IMR-90 (cell line): ENCODE data around the gene AJUBA. TPM values are rescaled to one million over a fixed set of nuclear protein-coding genes. Genes with fewer than 3 reads are reported as not detected.

Experiments
- ATAC-seq: fragments of 200-7000 bp; cut with Tn5 transposase; 2 replicates; pipeline ENCODE4 v1.9.1; 2020; ENCODE audit warnings: low read depth, mild to moderate bottlenecking, moderate library complexity
- BruUV-seq: library from RNA; stranded (reverse); fragments of 400-500 nt; replicated peaks from 2 replicates; lab custom pipeline; 2021; lab: Mats Ljungman, UMichigan
- CTCF ChIA-PET: fragments of 300-600 bp; formaldehyde crosslinking; extraction: SDS; loops from one replicate; lab custom pipeline; 2021; ENCODE audit warnings: antibody characterized with exemption; lab: Yijun Ruan, JAX
- POLR2A ChIA-PET: fragments of 300-600 bp; sonication (Branson Sonifier 250); formaldehyde crosslinking; loops from one replicate; lab custom pipeline; 2022; ENCODE audit warnings: antibody characterized with exemption; ENCODE audit not compliant: unreplicated experiment; lab: Charles Lee
- DNase-seq: peaks from one replicate; pipeline ENCODE4 v3.0.0; 2013
- H2AFZ ChIP-seq: replicated peaks from 2 replicates; pipeline ENCODE3; 2013; ENCODE audit warnings: low read length, mild to moderate bottlenecking; ENCODE audit not compliant: poor library complexity
- H2AK5ac ChIP-seq: 2 replicates; pipeline ENCODE4 v1.6.1; 2013; ENCODE audit warnings: low read depth, low read length, inconsistent platforms
- H2AK9ac ChIP-seq: replicated peaks from 2 replicates; pipeline ENCODE3; 2013; ENCODE audit warnings: mild to moderate bottlenecking, low read depth, low read length, moderate library complexity; ENCODE audit not compliant: poor library complexity
- H2BK120ac ChIP-seq: 2 replicates; pipeline ENCODE4 v1.6.1; 2013; ENCODE audit warnings: low read depth, low read length, inconsistent platforms
- H2BK15ac ChIP-seq: 3 replicates; pipeline ENCODE4 v1.6.1; 2013; ENCODE audit warnings: low read depth, low read length, inconsistent platforms
- H2BK20ac ChIP-seq: 2 replicates; pipeline ENCODE4 v1.6.1; 2013; ENCODE audit warnings: low read depth, mild to moderate bottlenecking, inconsistent platforms, low read length, moderate library complexity
- H2BK5ac ChIP-seq: 2 replicates; pipeline ENCODE4 v1.6.1; 2013; ENCODE audit warnings: mild to moderate bottlenecking, low read depth, low read length, inconsistent platforms; ENCODE audit not compliant: poor library complexity, severe bottlenecking
- H3K14ac ChIP-seq: replicated peaks from 2 replicates; pipeline ENCODE4 v1.6.1; 2013; ENCODE audit warnings: low read depth, low read length, inconsistent platforms
- H3K18ac ChIP-seq: 2 replicates; pipeline ENCODE4 v1.6.1; 2013; ENCODE audit warnings: low read depth, low read length, control low read depth
- H3K23ac ChIP-seq: 2 replicates; pipeline ENCODE4 v1.6.1; 2013; ENCODE audit warnings: low read depth, low read length, inconsistent platforms
- H3K27ac ChIP-seq: 2 replicates; pipeline ENCODE4 v1.5.1; 2013; ENCODE audit warnings: mild to moderate bottlenecking, control low read depth, low read length; ENCODE audit not compliant: insufficient read depth
- H3K27me3 ChIP-seq: 2 replicates; pipeline ENCODE4 v1.6.1; 2013; ENCODE audit warnings: low read length; ENCODE audit not compliant: control insufficient read depth, insufficient read depth
- H3K36me3 ChIP-seq: 2 replicates; pipeline ENCODE4 v1.6.1; 2013; ENCODE audit warnings: low read length, mixed read lengths; ENCODE audit not compliant: control insufficient read depth, insufficient read depth
- H3K4ac ChIP-seq: 2 replicates; pipeline ENCODE4 v1.6.1; 2013; ENCODE audit warnings: low read depth, low read length, inconsistent platforms
- H3K4me1 ChIP-seq: 2 replicates; pipeline ENCODE4 v1.6.1; 2013; ENCODE audit warnings: low read length, mixed read lengths; ENCODE audit not compliant: control insufficient read depth, insufficient read depth
- H3K4me2 ChIP-seq: 2 replicates; pipeline ENCODE4 v1.6.1; 2013; ENCODE audit warnings: low read depth, mild to moderate bottlenecking, control low read depth, low read length, moderate library complexity
- H3K4me3 ChIP-seq: 2 replicates; pipeline ENCODE4 v1.5.1; 2013; ENCODE audit warnings: low read depth, mild to moderate bottlenecking, control low read depth, low read length, moderate library complexity; ENCODE audit not compliant: insufficient read depth
- H3K56ac ChIP-seq: 2 replicates; pipeline ENCODE4 v1.6.1; 2013; ENCODE audit warnings: low read length, inconsistent platforms; ENCODE audit not compliant: insufficient read depth; ENCODE audit errors: extremely low read depth
- H3K79me1 ChIP-seq, 2 experiments: 2 replicates each; pipeline ENCODE4 v1.6.1; 2013; ENCODE audit warnings: low read length in 2 of 2, inconsistent platforms in 1 of 2, low read depth in 1 of 2
- H3K9ac ChIP-seq: 2 replicates; pipeline ENCODE4 v1.6.1; 2013; ENCODE audit warnings: low read depth, low read length, control low read depth
- H3K9me1 ChIP-seq: 2 replicates; pipeline ENCODE4 v1.6.1; 2013; ENCODE audit warnings: low read length, inconsistent platforms; ENCODE audit not compliant: insufficient read depth
- H3K9me3 ChIP-seq: 2 replicates; pipeline ENCODE4 v1.6.1; 2013; ENCODE audit warnings: low read length; ENCODE audit not compliant: control insufficient read depth, insufficient read depth
- H4K20me1 ChIP-seq: 2 replicates; pipeline ENCODE4 v1.6.1; 2013; ENCODE audit warnings: low read length, inconsistent platforms; ENCODE audit not compliant: insufficient read depth
- H4K5ac ChIP-seq: 2 replicates; pipeline ENCODE4 v1.6.1; 2013; ENCODE audit warnings: mild to moderate bottlenecking, low read depth, low read length, control low read depth
- H4K8ac ChIP-seq, 2 experiments: 2 replicates each; pipeline ENCODE4 v1.6.1; 2013; ENCODE audit warnings: low read depth in 2 of 2, low read length in 2 of 2, control low read depth in 1 of 2, inconsistent platforms in 1 of 2
- H4K91ac ChIP-seq: 2 replicates; pipeline ENCODE4 v1.6.1; 2013; ENCODE audit warnings: low read depth, low read length, inconsistent platforms; ENCODE audit not compliant: insufficient read depth
- BHLHE40 ChIP-seq: fragments of 150-350 bp; IDR thresholded peaks from 2 replicates; pipeline ENCODE4 v1.6.1; 2016; ENCODE audit warnings: mild to moderate bottlenecking, low read depth, low read length
- CEBPB ChIP-seq: IDR thresholded peaks from 2 replicates; pipeline ENCODE4 v1.6.1; 2012; ENCODE audit warnings: low read depth, low read length, improper control_type of control experiment
- MXI1 ChIP-seq: IDR thresholded peaks from 2 replicates; pipeline ENCODE4 v1.6.1; 2012; ENCODE audit warnings: low read depth, mild to moderate bottlenecking, low read length, moderate library complexity, borderline replicate concordance
- RAD21 ChIP-seq: IDR thresholded peaks from 2 replicates; pipeline ENCODE4 v1.6.1; 2012; ENCODE audit warnings: low read length, improper control_type of control experiment
- WGBS, 2 experiments: methylation state at CpG; one replicate each; pipeline versions ENCODE4 v1.1.5 to v1.1.7; 2013; ENCODE audit warnings: missing lambda C conversion rate in 2 of 2; ENCODE audit not compliant: insufficient read length in 1 of 2; ENCODE audit errors: extremely low coverage in 2 of 2; 5-methylcytosine and 5-hydroxymethylcytosine counted together
- dilution Hi-C: fragments of 300-500 bp; cut with HindIII; formaldehyde crosslinking; loops from one replicate; pipeline ENCODE4 v1.14.3; 2018; ENCODE audit warnings: low sequenced_read_pairs; ENCODE audit not compliant: unreplicated experiment
- in situ Hi-C: fragments of 300-500 bp; cut with MboI; formaldehyde crosslinking; loops from 3 replicates; pipeline ENCODE4 v1.14.3; 2019; ENCODE audit warnings: low sequenced_read_pairs, inconsistent platforms, mixed read lengths
- intact Hi-C: fragments of 100-400 bp; cut with micrococcal nuclease; formaldehyde crosslinking; loops from 2 replicates; pipeline ENCODE4 v1.10.0; 2022
- polyA plus RNA-seq, 3 experiments: library from polyadenylated mRNA; depleted of rRNA; stranded (reverse); fragments of >200 nt; gene quantifications; 2 replicates each; pipeline ENCODE4 v1.2.3, GENCODE V29; 2012; ENCODE audit warnings: low replicate concordance in 1 of 3
- total RNA-seq: library from RNA; depleted of rRNA; stranded (reverse); fragments of >200 nt; gene quantifications from 2 replicates; pipeline ENCODE4 v1.2.3, GENCODE V29; 2012
- TF ChIP-seq, protein P1 (sequence below): fragments of 150-350 bp; IDR thresholded peaks from 2 replicates; pipeline ENCODE4 v1.6.1; 2016; ENCODE audit warnings: low read depth, mild to moderate bottlenecking, low read length, moderate library complexity, borderline replicate concordance

AJUBA gene
- total and polyA plus RNA-seq, 2 of the 4 experiments (the other 2 are of a cell fraction), result 46.4 to 67.6 TPM

DNA sequence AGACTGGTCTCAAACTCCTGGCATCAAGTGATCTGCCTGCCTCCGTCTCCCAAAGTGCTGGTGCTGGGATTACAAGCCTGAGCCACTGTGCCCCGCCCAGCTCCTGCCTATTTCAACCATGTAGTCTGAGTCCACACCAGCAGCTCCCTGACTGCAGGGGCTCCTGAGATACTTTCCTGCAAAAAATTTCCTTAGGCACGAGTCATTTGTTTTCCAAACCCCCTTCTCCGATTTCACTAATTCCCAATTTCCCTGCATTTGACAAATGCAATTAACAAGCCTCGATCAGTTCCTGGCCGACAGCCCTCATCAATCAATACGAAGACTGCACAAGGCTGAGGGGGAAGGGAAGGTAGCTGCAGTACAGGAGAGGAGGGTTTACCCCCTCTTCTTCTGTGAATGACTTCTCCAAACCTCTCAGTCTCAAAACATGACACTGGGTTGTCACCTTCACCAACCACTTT, 42.3 kb upstream of the AJUBA start:
- Histone ChIP-seq H4K8ac (no peak overlapping the region), H3K4me3 (no peak overlapping the region), H2AK9ac (no peak overlapping the region), H4K5ac (no peak overlapping the region), H3K23ac (no peak overlapping the region), H3K27ac (no peak overlapping the region), H3K9ac (no peak overlapping the region), H2BK20ac (no peak overlapping the region), H3K27me3 (no peaks in the 10 kb centered on the region), H3K9me3 (no peaks in the 10 kb centered on the region), H3K18ac (no peak overlapping the region), H3K79me1 (peaks cover 14 to 23% of the 10 kb centered on the region in 2 experiments; a peak in 3 of 4 replicates), H2BK120ac (no peak overlapping the region), H2BK5ac (no peak overlapping the region), H4K91ac (no peak overlapping the region), H3K4ac (no peak overlapping the region), H4K20me1 (peaks cover 15% of the 10 kb centered on the region), H2AFZ (no peak overlapping the region), H3K56ac (no peak overlapping the region), H3K9me1 (peaks cover 9% of the 10 kb centered on the region), H2BK15ac (no peak overlapping the region), H3K4me1 (peaks cover 11% of the 10 kb centered on the region), H3K36me3 (peaks cover 19% of the 10 kb centered on the region), H3K14ac (no peak overlapping the region), H3K4me2 (no peak overlapping the region), H2AK5ac (no peak overlapping the region)
- dilution Hi-C loops (no loop called here), intact Hi-C loops (no loop called here), in situ Hi-C loops (no loop called here)
- ATAC-seq, result no peak
- 70% methylated on average over 2 of the region's 7 CpGs; no CpG with 5 or more reads in 1 of the 2 experiments for WGBS, 2 experiments
- TF ChIP-seq BHLHE40, result no peak
- TF ChIP-seq, protein P1, sequence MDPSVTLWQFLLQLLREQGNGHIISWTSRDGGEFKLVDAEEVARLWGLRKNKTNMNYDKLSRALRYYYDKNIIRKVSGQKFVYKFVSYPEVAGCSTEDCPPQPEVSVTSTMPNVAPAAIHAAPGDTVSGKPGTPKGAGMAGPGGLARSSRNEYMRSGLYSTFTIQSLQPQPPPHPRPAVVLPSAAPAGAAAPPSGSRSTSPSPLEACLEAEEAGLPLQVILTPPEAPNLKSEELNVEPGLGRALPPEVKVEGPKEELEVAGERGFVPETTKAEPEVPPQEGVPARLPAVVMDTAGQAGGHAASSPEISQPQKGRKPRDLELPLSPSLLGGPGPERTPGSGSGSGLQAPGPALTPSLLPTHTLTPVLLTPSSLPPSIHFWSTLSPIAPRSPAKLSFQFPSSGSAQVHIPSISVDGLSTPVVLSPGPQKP, result no peak
- TF ChIP-seq MXI1, result no peak
- no peak for TF ChIP-seq RAD21
- TF ChIP-seq CEBPB, result no peak
- no TSS peak for BruUV-seq
- CTCF ChIA-PET, result interaction anchor here (1.1 kb wide), 1 partner anchor 44 kb away, joined by 3 read pairs; no protein-coding TSS in a partner anchor
- POLR2A ChIA-PET, result interaction anchor here (0.6 to 0.7 kb wide), 2 partner anchors 26 to 29 kb away, joined by 3 read pairs; no protein-coding TSS in a partner anchor
- DNase-seq, result no peak
